ENCODE measurements around the gene SHKBP1.
"Not testable (repeated sequence)": the region's sequence is repeated elsewhere in the genome, so short reads cannot be mapped to it uniquely, and the experiment has no call there.

The SHKBP1 gene

GRCh38 chr19:40552848-40553247 lies 23.8 kb upstream of the SHKBP1 start:
- intact Hi-C loops (cut with DNase I) = no loop called here
- DNase-seq = no peak

- intact Hi-C loops (cut with DNase I) = no loop called here
- peak in 3 of 42 donors; percentile 19 to 48 (median 46) for DNase-seq
These were observed 22.5 kb upstream of the SHKBP1 start for GRCh38 chr19:40553885-40554857.

DNA sequence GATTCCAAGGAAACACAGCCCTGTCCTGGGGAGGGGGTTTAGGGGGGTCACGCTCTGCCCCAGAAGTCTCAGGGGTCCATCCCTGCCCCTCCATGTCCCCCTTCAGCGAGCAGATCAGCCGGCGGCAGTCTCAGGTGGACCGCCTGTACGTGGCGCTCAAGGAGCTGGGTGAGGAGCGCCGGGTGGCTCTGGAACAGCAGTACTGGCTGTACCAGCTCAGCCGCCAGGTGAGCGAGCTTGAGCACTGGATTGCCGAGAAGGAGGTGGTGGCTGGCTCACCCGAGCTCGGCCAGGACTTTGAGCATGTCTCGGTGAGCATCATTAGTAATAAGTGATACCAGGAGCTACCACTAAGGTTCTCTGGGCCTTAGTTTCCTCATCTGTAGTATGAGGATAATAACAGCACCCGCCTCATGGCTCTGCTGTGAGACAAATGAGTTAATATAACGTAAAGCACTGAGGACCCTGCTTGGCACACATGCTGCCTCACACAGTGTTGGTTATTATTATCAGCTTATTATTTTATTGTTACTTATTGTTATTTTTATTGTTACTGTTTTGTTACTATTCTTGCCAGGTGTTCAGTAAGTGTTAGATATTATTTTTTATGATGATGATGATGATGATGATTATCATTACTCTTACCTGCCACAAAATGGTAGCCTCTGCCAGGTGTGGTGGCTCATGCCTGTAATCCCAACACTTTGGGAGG lies 20.5 kb upstream of the SHKBP1 start:
- intact Hi-C loops (cut with DNase I) = no loop called here
- no peak for DNase-seq

GRCh38 chr19:40556953-40557530 lies 19.6 kb upstream of the SHKBP1 start:
- intact Hi-C loops (cut with DNase I) = no loop called here

DNA sequence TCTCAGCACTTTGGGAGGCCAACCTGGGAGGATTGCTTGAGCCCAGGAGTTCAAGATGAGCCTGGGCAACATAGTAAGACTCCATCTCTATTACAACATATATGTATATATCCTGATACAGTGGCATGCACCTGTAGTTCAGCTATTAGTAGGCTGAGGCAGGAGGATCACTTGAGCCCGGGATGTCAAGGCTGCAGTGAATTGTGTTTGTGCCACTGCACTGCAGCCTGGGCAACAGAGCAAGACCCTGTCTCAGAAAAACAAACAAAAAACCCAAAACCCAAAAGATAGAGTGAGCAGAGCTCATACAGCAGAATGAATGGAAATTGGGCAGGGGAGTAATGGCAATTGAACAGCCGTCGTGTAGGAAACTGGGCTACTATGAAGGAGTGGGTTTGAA lies 17.3 kb upstream of the SHKBP1 start:
- intact Hi-C loops (cut with DNase I) = no loop called here
- no peak for DNase-seq

More at GRCh38 chr19:40556953-40557530, 19.6 kb upstream of the SHKBP1 start:
- DNase-seq = no peak

- intact Hi-C loops (cut with DNase I) = no loop called here
- peak in 2 of 42 donors; percentile 17 to 44 for DNase-seq
These were observed 16.6 kb upstream of the SHKBP1 start for GRCh38 chr19:40560092-40560507.

DNA sequence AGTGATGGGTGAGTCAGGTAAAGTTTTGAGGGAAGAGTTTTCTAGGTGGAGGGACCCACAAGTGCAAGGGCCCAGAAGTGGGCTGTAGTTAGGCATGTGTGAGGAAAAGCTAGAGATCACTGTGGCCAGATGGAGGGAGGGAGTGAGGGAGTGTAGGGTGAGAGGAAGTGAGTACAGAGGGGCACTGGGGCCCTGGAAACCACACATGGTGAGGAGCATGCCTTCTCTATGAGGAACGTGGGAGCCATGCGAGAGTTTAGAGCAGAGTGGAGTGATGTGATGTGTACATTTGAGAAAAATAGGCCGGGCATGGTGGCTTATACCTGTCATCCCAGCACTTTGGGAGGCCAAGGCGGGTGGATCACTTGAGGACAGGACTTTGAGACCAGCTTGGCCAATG lies 14.7 kb upstream of the SHKBP1 start:
- no peak for DNase-seq
- intact Hi-C loops (cut with DNase I) = no loop called here

DNA sequence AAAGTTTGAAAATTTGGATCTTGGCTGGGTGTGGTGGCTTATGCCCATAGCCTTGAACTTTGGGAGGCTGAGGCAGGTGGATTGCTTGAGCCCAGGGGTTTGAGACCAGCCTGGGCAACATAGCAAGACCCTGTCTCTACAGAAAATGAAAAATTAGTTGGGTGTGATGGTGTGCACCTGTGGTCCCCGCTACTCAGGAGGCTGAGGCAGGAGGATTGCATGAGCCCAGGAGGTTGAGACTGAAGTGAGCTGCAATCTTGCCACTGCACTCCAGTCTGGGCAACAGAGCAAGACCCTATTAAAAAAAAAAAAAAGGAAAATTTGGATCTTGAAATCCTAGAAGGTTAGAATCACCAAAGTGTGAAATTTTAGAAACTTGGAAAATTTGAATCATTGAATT lies 12.1 kb upstream of the SHKBP1 start:
- DNase-seq; intact Hi-C loops (cut with DNase I): not testable (repeated sequence)

DNA sequence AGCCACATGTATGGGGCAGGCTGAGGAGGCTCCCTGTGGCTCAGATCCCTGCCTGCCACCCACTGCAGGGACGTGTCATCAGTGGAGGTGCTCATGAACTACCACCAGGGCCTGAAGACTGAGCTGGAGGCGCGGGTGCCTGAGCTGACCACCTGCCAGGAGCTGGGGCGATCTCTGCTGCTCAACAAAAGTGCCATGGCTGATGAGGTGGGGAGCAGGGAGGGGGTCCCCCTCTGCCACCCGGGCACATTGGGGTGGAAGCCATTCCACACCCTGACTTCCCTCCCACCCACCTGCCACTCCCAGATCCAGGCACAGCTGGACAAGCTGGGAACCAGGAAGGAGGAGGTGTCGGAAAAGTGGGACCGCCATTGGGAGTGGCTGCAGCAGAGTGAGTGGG lies 11.3 kb upstream of the SHKBP1 start:
- no peak for DNase-seq
- intact Hi-C loops (cut with DNase I) = no loop called here

DNA sequence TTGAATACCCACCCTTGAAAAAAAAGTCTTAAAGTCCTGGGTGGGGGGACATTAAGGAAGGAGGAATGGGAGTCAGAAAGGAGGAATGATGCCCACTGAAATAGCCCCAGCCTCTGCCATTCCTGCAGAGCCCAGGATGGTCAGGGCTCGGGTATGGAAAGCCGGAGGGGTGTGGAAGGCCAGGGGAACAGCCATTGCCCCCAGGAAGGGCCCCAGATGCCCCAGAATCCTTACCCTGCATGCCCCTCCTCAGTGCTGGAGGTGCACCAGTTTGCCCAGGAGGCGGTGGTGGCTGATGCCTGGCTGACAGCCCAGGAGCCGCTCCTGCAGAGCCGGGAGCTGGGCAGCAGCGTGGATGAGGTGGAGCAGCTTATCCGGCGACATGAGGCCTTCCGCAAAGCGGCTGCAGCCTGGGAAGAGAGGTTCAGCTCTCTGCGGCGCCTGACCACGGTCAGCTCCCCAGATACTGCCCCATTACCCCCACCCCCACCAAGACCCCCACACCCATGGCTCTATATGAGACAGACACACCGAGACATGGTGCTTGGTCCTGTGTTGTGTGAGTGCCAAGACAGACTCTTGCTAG lies 10.7 kb upstream of the SHKBP1 start:
- intact Hi-C loops (cut with DNase I) = no loop called here
- no peak for DNase-seq

- DNase-seq = no peak
- intact Hi-C loops (cut with DNase I) = no loop called here
These were observed 9.5 kb upstream of the SHKBP1 start for GRCh38 chr19:40567040-40567749.

DNA sequence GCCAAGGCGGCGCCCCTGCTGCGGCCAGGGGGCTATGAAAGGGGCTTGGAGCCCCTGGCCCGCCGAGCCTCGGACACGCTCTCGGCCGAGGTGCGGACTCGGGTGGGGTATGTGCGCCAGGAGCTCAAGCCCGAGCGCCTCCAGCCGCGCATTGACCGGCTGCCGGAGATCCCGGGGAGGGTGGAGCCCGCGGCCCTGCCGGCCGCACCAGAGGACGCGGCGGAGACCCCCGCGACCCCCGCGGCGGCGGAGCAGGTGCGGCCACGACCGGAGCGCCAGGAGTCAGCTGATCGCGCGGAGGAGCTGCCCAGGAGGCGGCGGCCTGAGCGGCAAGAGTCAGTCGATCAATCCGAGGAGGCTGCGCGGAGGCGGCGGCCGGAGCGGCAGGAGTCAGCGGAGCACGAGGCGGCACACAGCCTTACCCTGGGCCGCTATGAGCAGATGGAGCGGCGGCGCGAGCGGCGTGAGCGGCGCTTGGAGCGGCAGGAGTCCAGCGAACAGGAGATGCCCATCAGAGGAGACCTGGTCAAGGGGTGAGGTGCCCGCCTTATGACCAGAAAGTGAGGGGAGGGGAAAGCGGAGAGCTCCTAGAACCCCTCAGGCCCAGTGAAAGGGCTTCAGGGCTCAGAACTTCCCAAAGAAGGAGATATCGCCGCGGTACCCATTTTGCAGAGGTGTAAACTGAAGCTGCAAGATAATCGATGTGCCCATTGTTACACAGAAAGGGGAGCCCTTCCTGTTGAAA lies 8.8 kb upstream of the SHKBP1 start:
- no peak for DNase-seq
- intact Hi-C loops (cut with DNase I) = no loop called here

DNA sequence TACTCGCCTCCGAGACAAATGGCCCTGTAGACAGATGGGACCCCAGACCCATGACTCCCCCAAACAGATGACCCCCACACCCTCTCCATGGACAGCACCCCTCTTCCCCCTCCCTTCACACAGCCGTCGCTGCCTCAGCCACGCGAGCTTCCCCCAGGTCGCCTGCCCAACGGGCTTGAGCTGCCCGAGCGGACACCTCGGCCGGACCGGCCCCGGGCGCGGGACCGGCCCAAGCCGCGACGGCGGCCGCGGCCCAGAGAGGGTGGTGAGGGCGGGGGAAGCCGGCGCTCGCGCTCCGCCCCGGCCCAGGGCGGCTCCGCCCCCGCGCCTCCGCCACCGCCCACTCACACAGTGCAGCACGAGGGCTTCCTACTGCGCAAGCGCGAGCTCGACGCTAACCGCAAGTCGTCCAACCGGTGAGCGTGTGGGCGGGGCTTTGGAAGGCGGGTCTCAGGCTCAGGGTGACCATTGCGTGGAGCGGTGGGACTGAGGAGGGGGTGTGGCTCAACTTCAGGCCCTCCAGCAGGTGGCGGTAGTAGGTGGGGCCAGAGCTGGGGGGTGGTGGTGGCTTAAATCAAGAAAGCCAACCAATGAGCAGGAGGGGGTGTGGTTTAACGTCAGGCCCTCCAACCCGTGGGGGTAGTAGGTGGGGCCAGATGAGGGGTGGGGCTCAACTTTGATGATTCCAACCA lies 6.2 kb upstream of the SHKBP1 start:
- peak; percentile 93 to 98 (median 97) for DNase-seq
- intact Hi-C loops (cut with DNase I) = no loop called here

DNA sequence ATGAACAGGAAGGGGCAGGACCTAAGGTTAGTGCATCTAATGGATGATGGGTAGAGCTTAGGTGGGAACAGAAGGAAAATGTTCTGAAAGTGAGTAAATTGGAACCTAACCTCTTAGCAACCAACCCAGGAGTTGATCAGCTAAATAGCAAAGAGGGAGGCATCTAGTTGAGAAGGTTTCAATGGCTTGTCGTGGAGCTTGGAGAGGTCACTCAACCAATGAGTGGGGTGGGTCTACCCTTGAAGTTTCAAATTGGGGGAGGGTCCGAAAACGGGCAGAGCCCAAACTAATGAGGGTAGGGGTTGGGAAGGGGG lies 5.7 kb upstream of the SHKBP1 start:
- no peak for DNase-seq
- intact Hi-C loops (cut with DNase I) = no loop called here

GRCh38 chr19:40571831-40572495 lies 4.7 kb upstream of the SHKBP1 start:
- no peak for DNase-seq
- intact Hi-C loops (cut with DNase I) = no loop called here

- intact Hi-C loops (cut with DNase I) = no loop called here
- DNase-seq = no peak
These were observed 1.3 kb upstream of the SHKBP1 start for GRCh38 chr19:40575326-40575725.

DNA sequence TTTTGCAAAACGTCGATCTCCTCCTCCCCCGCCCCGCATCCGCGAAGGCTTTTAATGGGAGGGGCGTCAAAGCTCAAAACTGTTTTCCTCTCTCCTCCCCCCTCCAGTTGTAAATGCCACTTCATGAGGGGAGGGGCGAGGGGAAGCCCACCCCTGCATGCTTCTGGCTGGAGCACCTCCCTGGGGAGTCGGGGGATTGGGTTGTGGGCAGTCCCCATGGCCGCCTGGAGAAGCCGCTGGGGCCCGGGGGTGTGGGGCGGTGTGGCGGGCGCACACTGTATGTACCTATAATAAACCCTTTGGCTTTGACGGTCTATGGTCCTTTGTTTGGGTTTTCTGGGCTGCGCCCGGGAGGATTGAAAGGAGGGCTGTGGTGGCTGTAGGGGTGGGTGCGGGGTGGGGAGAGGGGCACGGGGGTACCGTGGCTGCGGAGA lies 505 bp upstream of the SHKBP1 start:
- intact Hi-C loops (cut with DNase I) = no loop called here
- no peak for DNase-seq

Measured in head of caudate nucleus (tissue), 42 donors.